ENCODE data around the gene PGLYRP2. TPM values are rescaled to one million over a fixed set of nuclear protein-coding genes. Genes with fewer than 3 reads are reported as not detected.
A peak's percentile ranks its signal among the peaks of the same experiment; 100 is the strongest.

The PGLYRP2 gene
- total RNA-seq, 2 experiments from 2014 or later = not detected

GRCh38 chr19:15511671-15512424, 32.5 kb upstream of the PGLYRP2 start:
- H3K4me1 ChIP-seq (ENCODE audit: insufficient read depth, low read length) = peaks cover 39% of the 10 kb centered on the region
- H3K27me3 Mint-ChIP-seq = peaks cover 18% of the 10 kb centered on the region
- ATAC-seq (ENCODE audit: poor library complexity) = no peak
- H3K36me3 ChIP-seq (ENCODE audit: insufficient read depth, low read length) = no peaks in the 10 kb centered on the region
- no peak for TF ChIP-seq CTCF (IDR thresholded peaks at IDR 0.05)
- no peak overlapping the region for H3K4me3 Mint-ChIP-seq
- ChIA-PET POLR2A (no interaction called here), CTCF (interaction anchor here (1.1 kb wide), 1 partner anchor 93 kb away, joined by 3 read pairs; the partner anchor contains the start of gene AKAP8L)
- DNase-seq = no peak
- intact Hi-C loops (cut with DNase I, micrococcal nuclease) = loop anchor here in 1 of 2 experiments (10.0 kb wide), 1 partner anchor 47 kb away; the partner anchor contains the start of gene RASAL3
- H3K27ac Mint-ChIP-seq = no peak overlapping the region
- no peak overlapping the region for H3K4me3 ChIP-seq (ENCODE audit: low read length)
- H3K9me3 ChIP-seq (ENCODE audit: control insufficient read depth in 1 of 2, insufficient read depth in 1 of 2, low read length in 2 of 2) = peaks cover 7 to 13% of the 10 kb centered on the region in 2 experiments
- peaks cover 7 to 8% of the 10 kb centered on the region in 2 experiments for H3K27me3 ChIP-seq (ENCODE audit: control insufficient read depth in 1 of 2, insufficient read depth in 2 of 2, low read length in 2 of 2)
- peaks cover 7% of the 10 kb centered on the region for H3K36me3 Mint-ChIP-seq (ENCODE audit: low read depth)
- peaks cover 43% of the 10 kb centered on the region for H3K4me1 Mint-ChIP-seq (ENCODE audit: low read depth)
- no peaks in the 10 kb centered on the region for H3K9me3 Mint-ChIP-seq
- H3K27ac ChIP-seq (ENCODE audit: low read depth in 1 of 2, low read length in 2 of 2) = no peak overlapping the region

- ChIA-PET POLR2A (no interaction called here), CTCF (no interaction called here)
- no peaks in the 10 kb centered on the region for H3K9me3 ChIP-seq (ENCODE audit: control insufficient read depth in 1 of 2, insufficient read depth in 1 of 2, low read length in 2 of 2)
- H3K27ac ChIP-seq (ENCODE audit: low read depth in 1 of 2, low read length in 2 of 2) = no peak within 1 kb of the TSS
- peaks cover 23% of the 10 kb centered on the region for H3K4me1 ChIP-seq (ENCODE audit: insufficient read depth, low read length)
- Mint-ChIP-seq H3K36me3 (ENCODE audit: low read depth) (no peaks in the 10 kb centered on the region), H3K27me3 (peaks cover 18% of the 10 kb centered on the region), H3K4me1 (ENCODE audit: low read depth) (peaks cover 22% of the 10 kb centered on the region), H3K4me3 (peak within 1 kb of the TSS; percentile 76), H3K27ac (no peak within 1 kb of the TSS), H3K9me3 (no peaks in the 10 kb centered on the region)
- no peaks in the 10 kb centered on the region for H3K36me3 ChIP-seq (ENCODE audit: insufficient read depth, low read length)
- DNase-seq = peak in 4 of 14 experiments; percentile 23 to 37 (median 28)
- no peak for TF ChIP-seq CTCF (IDR thresholded peaks at IDR 0.05)
- intact Hi-C loops (cut with DNase I, micrococcal nuclease) = loop anchor here in 1 of 2 experiments (5.0 kb wide), 1 partner anchor 39 kb away; no protein-coding TSS in a partner anchor
- H3K27me3 ChIP-seq (ENCODE audit: control insufficient read depth in 1 of 2, insufficient read depth in 2 of 2, low read length in 2 of 2) = peaks cover 7 to 8% of the 10 kb centered on the region in 2 experiments
- peak within 1 kb of the TSS; percentile 39 for H3K4me3 ChIP-seq (ENCODE audit: low read length)
- peak; percentile 26 for ATAC-seq (ENCODE audit: poor library complexity)
Observed at GRCh38 chr19:15508035-15508710, 28.9 kb upstream of the PGLYRP2 start, which contains the start of gene CYP4F22. TSS of gene CYP4F22 (plus strand) at chr19:15508525. CDS start at chr19:15525337, 16,812 bp downstream.

- peaks cover 23% of the 10 kb centered on the region for H3K4me1 ChIP-seq (ENCODE audit: insufficient read depth, low read length)
- no peaks in the 10 kb centered on the region for H3K36me3 Mint-ChIP-seq (ENCODE audit: low read depth)
Observed at GRCh38 chr19:15507068-15508034, 28.1 kb upstream of the PGLYRP2 start.

More at GRCh38 chr19:15507068-15508034, 28.1 kb upstream of the PGLYRP2 start:
- no peak for ATAC-seq (ENCODE audit: poor library complexity)
- peaks cover 22% of the 10 kb centered on the region for H3K4me1 Mint-ChIP-seq (ENCODE audit: low read depth)
- H3K27me3 Mint-ChIP-seq = peaks cover 18% of the 10 kb centered on the region
- no peak for DNase-seq
- intact Hi-C loops (cut with DNase I, micrococcal nuclease) = loop anchor here in 1 of 2 experiments (5.0 kb wide), 1 partner anchor 40 kb away; no protein-coding TSS in a partner anchor
- Histone ChIP-seq H3K9me3 (ENCODE audit: control insufficient read depth in 1 of 2, insufficient read depth in 1 of 2, low read length in 2 of 2) (no peaks in the 10 kb centered on the region), H3K4me3 (ENCODE audit: low read length) (no peak overlapping the region), H3K27ac (ENCODE audit: low read depth in 1 of 2, low read length in 2 of 2) (no peak overlapping the region), H3K27me3 (ENCODE audit: control insufficient read depth in 1 of 2, insufficient read depth in 2 of 2, low read length in 2 of 2) (peaks cover 7 to 8% of the 10 kb centered on the region in 2 experiments), H3K36me3 (ENCODE audit: insufficient read depth, low read length) (no peaks in the 10 kb centered on the region)
- no peak overlapping the region for H3K4me3 Mint-ChIP-seq
- no peak for TF ChIP-seq CTCF (IDR thresholded peaks at IDR 0.05)
- POLR2A ChIA-PET = no interaction called here
- CTCF ChIA-PET = no interaction called here
- H3K27ac Mint-ChIP-seq = no peak overlapping the region
- no peaks in the 10 kb centered on the region for H3K9me3 Mint-ChIP-seq

All from CD4-positive, alpha-beta T cell (primary cell).